Measurements from ENCODE around the gene CNTN1.

CNTN1 gene

GRCh38 chr12:40864891-40865290, 172.7 kb downstream of the CNTN1 start:
- DNase-seq = no peak

GRCh38 chr12:40870981-40871380, 178.7 kb downstream of the CNTN1 start:
- DNase-seq = no peak

GRCh38 chr12:40874868-40875267, 182.6 kb downstream of the CNTN1 start:
- DNase-seq = no peak

- no peak for DNase-seq
Observed at GRCh38 chr12:40889329-40889728, 197.1 kb downstream of the CNTN1 start.

GRCh38 chr12:40892528-40892927, 200.3 kb downstream of the CNTN1 start:
- DNase-seq = no peak

GRCh38 chr12:40898505-40898904, 206.3 kb downstream of the CNTN1 start:
- no peak for DNase-seq

DNA sequence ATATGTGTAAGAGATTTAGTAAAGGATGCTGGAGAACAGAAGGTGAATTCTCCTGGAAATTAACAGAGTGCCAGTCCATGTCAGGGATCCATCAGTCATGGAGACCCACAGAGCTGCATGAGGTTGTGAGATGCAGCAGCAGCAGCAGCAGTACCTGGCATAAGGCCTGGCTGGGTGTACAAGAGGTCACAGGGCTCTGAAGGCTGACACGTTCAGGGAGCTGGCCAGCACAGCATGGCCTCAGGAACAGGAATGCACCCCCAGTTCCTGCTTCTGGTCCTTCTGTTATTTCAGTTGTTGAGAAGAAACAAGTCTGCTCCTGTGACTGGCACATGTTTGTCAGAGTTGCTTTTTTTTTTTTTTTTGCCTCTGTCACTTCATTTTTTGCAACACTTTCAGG, 210.8 kb downstream of the CNTN1 start:
- DNase-seq = no peak

- DNase-seq = no peak
Observed at GRCh38 chr12:40907115-40907527, 214.9 kb downstream of the CNTN1 start.

- no peak for DNase-seq
Observed at GRCh38 chr12:40911676-40912075, 219.4 kb downstream of the CNTN1 start.

DNA sequence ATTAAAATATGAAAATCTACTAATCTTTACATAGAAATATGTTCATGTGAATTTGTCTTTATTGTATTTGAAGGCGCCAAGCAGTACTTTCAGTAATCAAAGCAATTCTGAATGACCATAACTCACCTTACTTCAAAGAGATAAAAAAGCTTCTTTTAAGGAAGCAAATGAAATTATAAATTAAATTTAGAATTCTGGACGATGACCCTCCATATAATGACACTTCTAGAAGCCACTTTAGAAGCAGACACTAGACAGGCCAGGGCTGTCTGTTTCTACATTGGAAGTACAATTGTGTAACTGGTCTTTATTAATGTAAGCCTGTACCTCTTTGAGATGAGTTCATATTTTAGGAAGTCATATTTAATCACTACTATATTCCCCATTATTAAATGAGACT, 222.9 kb downstream of the CNTN1 start:
- no peak for DNase-seq

- DNase-seq = no peak
Observed at GRCh38 chr12:40917561-40917960, 225.3 kb downstream of the CNTN1 start.

GRCh38 chr12:40921563-40922163, 229.4 kb downstream of the CNTN1 start:
- no peak for DNase-seq

GRCh38 chr12:40937891-40938290, 245.7 kb downstream of the CNTN1 start:
- DNase-seq = no peak

DNA sequence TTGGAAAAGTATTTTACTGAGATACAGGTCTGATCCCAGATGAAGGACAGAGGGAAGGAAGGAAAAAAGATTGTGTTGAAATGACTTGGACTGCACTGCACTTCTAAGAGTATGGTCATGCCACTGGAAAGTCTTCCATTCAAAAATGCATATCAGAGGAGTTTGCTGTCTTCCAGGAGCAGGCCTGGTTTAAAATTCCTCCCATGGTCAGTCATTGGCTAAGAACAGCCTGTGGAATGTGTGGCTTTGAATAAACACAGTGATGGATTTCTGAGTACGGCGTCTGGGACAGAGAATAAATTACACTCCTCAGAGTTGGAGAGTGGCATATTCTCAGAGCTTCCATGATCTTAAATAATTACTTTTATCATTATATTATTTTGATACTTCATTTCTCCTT, 250.1 kb downstream of the CNTN1 start:
- no peak for DNase-seq

DNA sequence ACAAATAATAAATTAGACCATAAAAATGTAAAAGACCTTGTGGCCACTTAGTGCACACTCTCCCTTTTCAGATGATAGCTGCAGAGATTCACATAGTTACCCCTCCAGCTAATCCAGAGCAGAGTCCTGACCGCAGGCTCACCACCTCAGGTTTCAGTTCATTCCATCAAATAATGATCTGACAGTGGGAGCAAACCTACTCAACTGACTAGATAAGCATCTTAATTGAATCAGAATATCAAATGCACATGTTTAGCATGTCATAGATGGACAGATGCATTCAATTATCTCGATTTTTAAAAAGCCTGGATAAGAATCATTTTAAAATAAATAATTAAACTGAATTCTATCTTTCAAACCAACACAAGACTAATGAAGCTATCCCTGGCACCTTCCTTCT, 253.5 kb downstream of the CNTN1 start:
- DNase-seq = no peak

DNA sequence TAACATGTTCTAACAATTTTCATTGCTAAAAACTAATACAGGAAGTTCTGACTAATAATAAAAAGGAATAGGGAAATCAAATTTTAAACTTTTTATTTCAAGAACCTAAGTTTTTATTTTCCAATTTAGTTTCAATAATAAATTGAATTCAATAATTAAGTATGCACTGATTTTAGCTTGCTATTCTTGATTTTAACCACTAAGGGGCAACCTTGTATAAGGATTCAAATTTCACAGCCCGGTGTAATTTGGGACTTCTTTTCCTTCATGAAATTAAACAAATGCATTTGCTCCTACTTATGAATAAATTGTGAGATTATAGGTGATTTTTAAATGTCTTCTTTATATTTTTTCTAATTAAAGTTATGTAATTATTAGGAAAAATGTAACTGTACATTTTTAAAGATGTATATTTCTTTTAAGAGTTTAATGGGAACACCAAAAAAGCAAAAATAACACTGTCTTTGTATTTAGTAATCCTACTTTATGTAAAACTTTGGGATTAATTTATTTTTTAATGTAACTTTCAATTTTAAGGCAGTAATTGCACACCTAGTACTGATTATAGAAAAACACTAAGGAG, 254.5 kb downstream of the CNTN1 start:
- DNase-seq = no peak

DNA sequence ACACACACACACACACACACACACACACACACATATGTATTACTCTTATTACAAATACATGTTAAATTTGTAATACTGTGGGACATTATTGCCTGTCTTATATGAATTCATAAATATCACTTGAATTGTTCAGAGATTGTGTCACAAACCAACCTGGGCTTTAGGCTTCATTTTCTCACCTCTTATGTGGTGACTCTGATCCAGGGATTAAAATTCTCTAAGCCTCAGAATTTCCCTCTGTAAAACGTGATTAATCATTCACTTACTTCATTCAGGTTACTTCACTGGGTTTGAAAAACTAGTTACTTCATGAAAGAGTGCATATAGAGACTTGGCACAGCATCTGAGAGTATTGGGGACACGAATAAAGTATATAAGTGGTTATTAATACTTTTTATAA, 255.6 kb downstream of the CNTN1 start:
- no peak for DNase-seq

DNA sequence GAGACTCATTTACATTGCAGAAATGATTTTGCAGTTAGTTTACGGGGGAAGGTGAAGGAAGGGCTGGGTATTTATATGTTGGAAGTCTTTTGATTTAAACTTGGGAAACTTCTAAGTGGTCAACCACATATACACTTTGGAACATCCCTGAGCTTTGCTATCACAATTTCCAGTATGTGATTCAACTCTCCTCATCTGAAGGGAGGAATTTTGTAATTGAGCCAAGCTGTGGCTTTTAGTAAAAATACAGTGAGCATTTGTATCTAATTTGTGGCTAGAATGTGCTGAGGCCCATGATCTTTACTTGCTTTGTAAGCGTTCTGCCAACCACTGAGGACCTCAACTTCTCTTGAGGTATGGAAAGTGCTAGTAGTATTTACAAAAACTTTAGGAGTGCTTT, 260.8 kb downstream of the CNTN1 start:
- peak; percentile 22 for DNase-seq

- DNase-seq = no peak
Observed at GRCh38 chr12:40957417-40957816, 265.2 kb downstream of the CNTN1 start.

- no peak for DNase-seq
Observed at GRCh38 chr12:40959041-40959440, 266.8 kb downstream of the CNTN1 start.

GRCh38 chr12:40963751-40964150, 271.5 kb downstream of the CNTN1 start:
- no peak for DNase-seq

GRCh38 chr12:40969796-40970195, 277.6 kb downstream of the CNTN1 start:
- DNase-seq = no peak

GRCh38 chr12:40970320-40970907, 278.2 kb downstream of the CNTN1 start:
- no peak for DNase-seq

DNA sequence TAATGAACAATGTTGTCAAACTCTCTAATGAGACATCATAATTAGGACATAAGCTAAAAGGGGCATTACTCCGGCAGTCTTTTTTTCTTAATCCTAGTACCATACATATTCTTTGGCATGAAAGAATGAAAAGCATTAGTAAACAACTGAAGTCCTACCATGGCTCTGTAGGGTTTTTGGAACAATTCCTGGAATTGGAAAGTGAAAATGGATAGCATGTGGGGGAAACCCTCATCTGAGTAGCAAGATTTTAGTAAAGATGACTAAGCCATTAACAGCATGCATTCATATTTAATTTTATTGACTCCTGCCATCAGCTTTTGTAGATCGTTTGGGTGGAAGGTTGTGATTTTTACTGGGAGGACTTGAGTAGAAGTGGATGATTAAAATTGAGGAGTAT, 279.7 kb downstream of the CNTN1 start:
- DNase-seq = no peak

DNA sequence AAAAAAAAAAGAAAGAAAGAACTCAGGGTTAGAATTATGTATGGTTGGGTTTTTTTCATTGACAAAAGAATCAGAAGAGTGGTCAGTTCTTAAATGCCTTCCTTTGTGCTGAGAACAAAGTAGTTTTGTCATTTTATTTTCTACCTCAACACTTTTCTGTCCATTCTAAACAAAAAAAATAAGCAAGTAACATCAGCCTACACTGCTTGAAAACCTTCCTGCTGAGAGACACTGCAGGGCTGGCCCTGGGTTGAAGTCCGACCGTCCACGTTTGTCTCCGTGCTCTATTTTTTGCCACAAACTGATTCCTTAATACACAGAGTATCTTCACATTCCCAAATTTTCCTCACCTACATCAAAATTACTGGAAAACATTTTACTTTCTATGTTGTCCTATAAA, 284.3 kb downstream of the CNTN1 start:
- DNase-seq = no peak
